Measurements from ENCODE around the gene PLD3. TPM values are rescaled to one million over a fixed set of nuclear protein-coding genes. Genes with fewer than 3 reads are reported as not detected.

PLD3 gene
- total and polyA plus RNA-seq, 2 donors (not counting 3 experiments of a cell fraction or from before 2014, with no cell fraction given), result 166 to 479 TPM

DNA sequence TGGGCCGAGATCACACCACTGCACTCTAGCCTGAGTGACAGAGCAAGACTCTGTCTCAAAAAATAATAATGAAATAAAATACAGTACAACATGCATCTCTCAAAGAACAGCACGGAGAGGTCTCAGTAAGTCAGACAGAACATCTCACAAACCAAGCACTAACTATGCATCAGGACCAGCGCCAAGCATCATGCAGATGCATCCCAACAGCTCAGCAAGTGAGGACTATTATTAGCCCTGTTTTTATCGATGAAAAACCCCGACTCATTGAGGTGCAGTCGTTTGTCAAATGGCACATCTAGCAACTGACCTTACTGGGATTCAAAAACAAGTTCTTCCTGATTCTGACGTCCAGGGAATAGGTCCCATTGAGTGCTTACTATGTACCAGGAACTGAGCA is 4.1 kb upstream of the PLD3 start:
- no peaks in the 10 kb centered on the region for H3K9me1 ChIP-seq (replicated peaks; ENCODE audit: control insufficient read depth, extremely low read depth, insufficient read depth, low read length)
- dilution Hi-C loops (cut with MboI; ENCODE audit: extremely low pct_ligation_motif_present, low sequenced_read_pairs), result no loop called here
- BruUV-seq (replicated peaks), result no TSS peak
- TF ChIP-seq, protein P1, sequence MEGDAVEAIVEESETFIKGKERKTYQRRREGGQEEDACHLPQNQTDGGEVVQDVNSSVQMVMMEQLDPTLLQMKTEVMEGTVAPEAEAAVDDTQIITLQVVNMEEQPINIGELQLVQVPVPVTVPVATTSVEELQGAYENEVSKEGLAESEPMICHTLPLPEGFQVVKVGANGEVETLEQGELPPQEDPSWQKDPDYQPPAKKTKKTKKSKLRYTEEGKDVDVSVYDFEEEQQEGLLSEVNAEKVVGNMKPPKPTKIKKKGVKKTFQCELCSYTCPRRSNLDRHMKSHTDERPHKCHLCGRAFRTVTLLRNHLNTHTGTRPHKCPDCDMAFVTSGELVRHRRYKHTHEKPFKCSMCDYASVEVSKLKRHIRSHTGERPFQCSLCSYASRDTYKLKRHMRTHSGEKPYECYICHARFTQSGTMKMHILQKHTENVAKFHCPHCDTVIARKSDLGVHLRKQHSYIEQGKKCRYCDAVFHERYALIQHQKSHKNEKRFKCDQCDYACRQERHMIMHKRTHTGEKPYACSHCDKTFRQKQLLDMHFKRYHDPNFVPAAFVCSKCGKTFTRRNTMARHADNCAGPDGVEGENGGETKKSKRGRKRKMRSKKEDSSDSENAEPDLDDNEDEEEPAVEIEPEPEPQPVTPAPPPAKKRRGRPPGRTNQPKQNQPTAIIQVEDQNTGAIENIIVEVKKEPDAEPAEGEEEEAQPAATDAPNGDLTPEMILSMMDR (IDR thresholded peaks at IDR 0.05; ENCODE audit: extremely low read depth in 1 of 2, insufficient read depth in 1 of 2, low read depth in 1 of 2, low read length in 2 of 2), result no peak
- no peak for TF ChIP-seq EZH2 (IDR thresholded peaks at IDR 0.05; ENCODE audit: borderline replicate concordance, low read depth, low read length, severe bottlenecking)
- no peak for TF ChIP-seq GATA2 (IDR thresholded peaks at IDR 0.05; ENCODE audit: insufficient read depth, insufficient read length, low read depth, low read length)
- TF ChIP-seq POLR2AphosphoS5 (IDR thresholded peaks at IDR 0.05; ENCODE audit: insufficient read depth, low read depth, low read length), result no peak
- no peak for TF ChIP-seq FOS (IDR thresholded peaks at IDR 0.05; ENCODE audit: borderline replicate concordance, insufficient read depth, low read length)
- TF ChIP-seq POLR2A (IDR thresholded peaks at IDR 0.05; ENCODE audit: low read depth, low read length), result no peak
- TF ChIP-seq MYC (IDR thresholded peaks at IDR 0.05; ENCODE audit: low read depth, low read length), result no peak
- TF ChIP-seq JUN (IDR thresholded peaks at IDR 0.05; ENCODE audit: borderline replicate concordance, insufficient read depth, insufficient read length, low read depth), result no peak
- TF ChIP-seq, protein P2, sequence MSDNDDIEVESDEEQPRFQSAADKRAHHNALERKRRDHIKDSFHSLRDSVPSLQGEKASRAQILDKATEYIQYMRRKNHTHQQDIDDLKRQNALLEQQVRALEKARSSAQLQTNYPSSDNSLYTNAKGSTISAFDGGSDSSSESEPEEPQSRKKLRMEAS (IDR thresholded peaks at IDR 0.05; ENCODE audit: insufficient read depth, insufficient read length), result no peak
- H3K27ac ChIP-seq (ENCODE audit: insufficient read depth, low read depth, low read length), result no peak overlapping the region
- H2AFZ ChIP-seq (ENCODE audit: low read depth, low read length), result no peak overlapping the region
- FAIRE-seq (no peak), DNase-seq (ENCODE audit: low read depth, low spot score) (no peak)
- H3K36me3 ChIP-seq (ENCODE audit: control insufficient read depth in 2 of 2, extremely low read depth in 1 of 2, insufficient read depth in 2 of 2, low read length in 2 of 2), result no peaks in the 10 kb centered on the region
- no peaks in the 10 kb centered on the region for H3K9me3 ChIP-seq (replicated peaks; ENCODE audit: control insufficient read depth, insufficient read depth, low read length)
- H4K20me1 ChIP-seq (replicated peaks; ENCODE audit: control insufficient read depth, extremely low read depth, insufficient read depth, low read length), result no peaks in the 10 kb centered on the region
- peaks cover 37% of the 10 kb centered on the region for H3K79me2 ChIP-seq (ENCODE audit: control insufficient read depth, insufficient read depth, low read length)
- intact Hi-C loops (cut with micrococcal nuclease), result no loop called here
- ChIA-PET CTCF (interaction anchor here (0.8 kb wide), 1 partner anchor 39 kb away, joined by 4 read pairs; no protein-coding TSS in a partner anchor), POLR2A (no interaction called here)
- no peak overlapping the region for H3K4me3 ChIP-seq (replicated peaks in 1 of 3; ENCODE audit: insufficient read depth in 1 of 3, low read depth in 1 of 3, low read length in 3 of 3)
- no peaks in the 10 kb centered on the region for H3K27me3 ChIP-seq (ENCODE audit: control insufficient read depth in 2 of 2, insufficient read depth in 2 of 2, low read length in 2 of 2)
- H3K9ac ChIP-seq (replicated peaks; ENCODE audit: extremely low read depth, insufficient read depth, low read length), result no peak overlapping the region
- peaks cover 12% of the 10 kb centered on the region for H3K4me1 ChIP-seq (ENCODE audit: control insufficient read depth, extremely low read depth, insufficient read depth, low read length)
- no peak overlapping the region for H3K4me2 ChIP-seq (ENCODE audit: insufficient read depth, low read length)

Measured in endothelial cell of umbilical vein (primary cell).